Calu3 (cell line): ENCODE data around the gene COX10. TPM values are rescaled to one million over a fixed set of nuclear protein-coding genes. Genes with fewer than 3 reads are reported as not detected.

Experiments used
- BruUV-seq: library from RNA; stranded (reverse); fragments of 400-500 nt; replicated peaks from 2 replicates; lab custom pipeline; 2021; lab: Mats Ljungman, UMichigan
- CTCF ChIA-PET: fragments of 300-600 bp; sonication (Branson Sonifier 250); formaldehyde crosslinking; loops from one replicate; lab custom pipeline; 2022; ENCODE audit warnings: antibody characterized with exemption; lab: Charles Lee
- DNase-seq: peaks from one replicate; pipeline ENCODE4 v3.0.0; 2022
- H3K27ac Mint-ChIP-seq: one replicate; pipeline ENCODE4 v1.8.0; 2022; ENCODE audit warnings: mixed read lengths; ENCODE audit not compliant: unreplicated experiment
- H3K27me3 Mint-ChIP-seq: one replicate; pipeline ENCODE4 v1.8.0; 2022; ENCODE audit warnings: mixed read lengths; ENCODE audit not compliant: unreplicated experiment
- H3K36me3 Mint-ChIP-seq: one replicate; pipeline ENCODE4 v1.8.0; 2022; ENCODE audit warnings: mild to moderate bottlenecking, moderate library complexity, mixed read lengths; ENCODE audit not compliant: insufficient read depth, unreplicated experiment
- H3K4me1 Mint-ChIP-seq: one replicate; pipeline ENCODE4 v1.8.0; 2022; ENCODE audit warnings: mild to moderate bottlenecking, low read depth, mixed read lengths; ENCODE audit not compliant: unreplicated experiment
- H3K4me3 Mint-ChIP-seq: one replicate; pipeline ENCODE4 v1.8.0; 2022; ENCODE audit warnings: mild to moderate bottlenecking, low read depth, moderate library complexity, mixed read lengths; ENCODE audit not compliant: unreplicated experiment
- H3K9me3 Mint-ChIP-seq: one replicate; pipeline ENCODE4 v1.8.0; 2022; ENCODE audit warnings: low read depth, mixed read lengths; ENCODE audit not compliant: unreplicated experiment
- intact Hi-C: fragments of 100-400 bp; cut with micrococcal nuclease; formaldehyde crosslinking; loops from one replicate; pipeline ENCODE4 v1.10.0; 2022; ENCODE audit not compliant: unreplicated experiment
- total RNA-seq: library from RNA; stranded (reverse); gene quantifications from 2 replicates; pipeline ENCODE4 v1.2.3, GENCODE V29; 2022
- TF ChIP-seq, protein P1 (sequence below): fragments of 200-600 bp; IDR thresholded peaks from one replicate; pipeline ENCODE4 v1.8.0; 2022; ENCODE audit warnings: antibody characterized with exemption; ENCODE audit not compliant: unreplicated experiment

Gene COX10
- total RNA-seq, 1 experiment from 2014 or later: 17.2 TPM

DNA sequence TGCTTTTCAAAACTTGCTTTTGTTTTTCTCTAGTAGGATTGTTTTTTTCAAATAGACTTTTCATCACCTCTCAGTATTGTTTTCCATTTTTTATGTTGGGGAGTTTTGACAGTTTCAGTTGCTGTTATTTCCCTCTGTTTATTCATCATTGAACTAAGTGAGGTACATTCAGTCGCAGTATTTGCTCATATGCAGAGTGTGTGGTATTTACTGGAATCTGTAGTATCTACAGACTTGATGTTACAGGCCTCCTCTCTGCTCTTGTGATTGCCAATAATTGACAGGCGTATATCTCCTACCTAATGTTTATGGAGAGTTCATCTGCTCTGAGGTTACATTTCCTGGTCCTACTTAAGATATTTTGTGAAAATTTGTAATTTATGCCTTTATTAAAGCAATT lies 49.6 kb downstream of the COX10 start:
- H3K27ac Mint-ChIP-seq: no peak overlapping the region
- no peaks in the 10 kb centered on the region for H3K9me3 Mint-ChIP-seq
- H3K4me3 Mint-ChIP-seq: no peak overlapping the region
- no peaks in the 10 kb centered on the region for H3K4me1 Mint-ChIP-seq
- no TSS peak for BruUV-seq
- TF ChIP-seq, protein P1, sequence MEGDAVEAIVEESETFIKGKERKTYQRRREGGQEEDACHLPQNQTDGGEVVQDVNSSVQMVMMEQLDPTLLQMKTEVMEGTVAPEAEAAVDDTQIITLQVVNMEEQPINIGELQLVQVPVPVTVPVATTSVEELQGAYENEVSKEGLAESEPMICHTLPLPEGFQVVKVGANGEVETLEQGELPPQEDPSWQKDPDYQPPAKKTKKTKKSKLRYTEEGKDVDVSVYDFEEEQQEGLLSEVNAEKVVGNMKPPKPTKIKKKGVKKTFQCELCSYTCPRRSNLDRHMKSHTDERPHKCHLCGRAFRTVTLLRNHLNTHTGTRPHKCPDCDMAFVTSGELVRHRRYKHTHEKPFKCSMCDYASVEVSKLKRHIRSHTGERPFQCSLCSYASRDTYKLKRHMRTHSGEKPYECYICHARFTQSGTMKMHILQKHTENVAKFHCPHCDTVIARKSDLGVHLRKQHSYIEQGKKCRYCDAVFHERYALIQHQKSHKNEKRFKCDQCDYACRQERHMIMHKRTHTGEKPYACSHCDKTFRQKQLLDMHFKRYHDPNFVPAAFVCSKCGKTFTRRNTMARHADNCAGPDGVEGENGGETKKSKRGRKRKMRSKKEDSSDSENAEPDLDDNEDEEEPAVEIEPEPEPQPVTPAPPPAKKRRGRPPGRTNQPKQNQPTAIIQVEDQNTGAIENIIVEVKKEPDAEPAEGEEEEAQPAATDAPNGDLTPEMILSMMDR: no peak
- intact Hi-C loops: no loop called here
- no peaks in the 10 kb centered on the region for H3K27me3 Mint-ChIP-seq
- no peak for DNase-seq
- CTCF ChIA-PET: no interaction called here
- H3K36me3 Mint-ChIP-seq: no peaks in the 10 kb centered on the region

DNA sequence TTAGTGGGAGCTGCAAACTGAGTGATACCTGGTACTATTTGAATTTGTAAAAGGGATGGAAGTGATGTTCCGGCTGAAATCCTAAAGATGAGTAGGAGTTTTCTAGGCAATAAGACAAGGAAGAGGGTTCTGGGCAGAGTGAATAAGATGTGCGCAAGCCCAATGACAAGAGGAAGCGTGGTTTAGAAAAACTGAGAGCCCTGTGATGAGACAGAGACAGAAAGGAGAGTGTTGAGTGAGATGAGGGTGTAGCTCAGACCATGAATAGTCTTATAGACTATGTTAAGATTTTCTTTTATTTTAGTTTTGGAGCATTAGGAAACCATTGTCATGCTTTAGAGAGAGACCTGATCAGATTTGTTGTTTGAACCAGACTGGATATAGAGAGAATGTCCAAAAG lies 50.2 kb downstream of the COX10 start:
- no peak for DNase-seq
- CTCF ChIA-PET: no interaction called here
- Mint-ChIP-seq H3K27ac (no peak overlapping the region), H3K4me1 (no peaks in the 10 kb centered on the region), H3K27me3 (no peaks in the 10 kb centered on the region), H3K9me3 (no peaks in the 10 kb centered on the region), H3K4me3 (no peak overlapping the region), H3K36me3 (no peaks in the 10 kb centered on the region)
- intact Hi-C loops: no loop called here
- BruUV-seq: no TSS peak
- TF ChIP-seq, protein P1: no peak

DNA sequence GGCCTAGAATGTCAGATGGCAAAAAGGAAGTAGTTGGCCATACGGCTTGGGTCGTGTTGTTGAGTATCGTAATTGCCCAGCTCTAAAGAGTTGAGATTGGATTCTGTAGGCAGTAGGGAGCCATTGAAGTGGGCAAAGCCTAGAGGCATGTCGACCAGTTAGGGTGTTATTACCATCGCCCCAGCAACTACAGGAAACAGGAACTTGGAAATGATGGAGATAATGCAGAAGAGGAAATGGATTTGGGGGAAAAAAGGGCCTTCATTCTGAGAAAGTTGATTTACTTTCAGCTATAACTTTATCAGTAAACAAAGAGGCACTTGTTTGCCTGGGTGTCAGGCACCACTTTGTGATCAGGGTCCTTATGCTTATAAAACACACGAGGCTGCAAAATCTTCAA lies 52.6 kb downstream of the COX10 start:
- no peak for DNase-seq
- H3K36me3 Mint-ChIP-seq: no peaks in the 10 kb centered on the region
- no peaks in the 10 kb centered on the region for H3K9me3 Mint-ChIP-seq
- CTCF ChIA-PET: no interaction called here
- BruUV-seq: no TSS peak
- H3K27me3 Mint-ChIP-seq: no peaks in the 10 kb centered on the region
- H3K4me3 Mint-ChIP-seq: no peak overlapping the region
- H3K27ac Mint-ChIP-seq: no peak overlapping the region
- intact Hi-C loops: no loop called here
- no peaks in the 10 kb centered on the region for H3K4me1 Mint-ChIP-seq
- TF ChIP-seq, protein P1: no peak

DNA sequence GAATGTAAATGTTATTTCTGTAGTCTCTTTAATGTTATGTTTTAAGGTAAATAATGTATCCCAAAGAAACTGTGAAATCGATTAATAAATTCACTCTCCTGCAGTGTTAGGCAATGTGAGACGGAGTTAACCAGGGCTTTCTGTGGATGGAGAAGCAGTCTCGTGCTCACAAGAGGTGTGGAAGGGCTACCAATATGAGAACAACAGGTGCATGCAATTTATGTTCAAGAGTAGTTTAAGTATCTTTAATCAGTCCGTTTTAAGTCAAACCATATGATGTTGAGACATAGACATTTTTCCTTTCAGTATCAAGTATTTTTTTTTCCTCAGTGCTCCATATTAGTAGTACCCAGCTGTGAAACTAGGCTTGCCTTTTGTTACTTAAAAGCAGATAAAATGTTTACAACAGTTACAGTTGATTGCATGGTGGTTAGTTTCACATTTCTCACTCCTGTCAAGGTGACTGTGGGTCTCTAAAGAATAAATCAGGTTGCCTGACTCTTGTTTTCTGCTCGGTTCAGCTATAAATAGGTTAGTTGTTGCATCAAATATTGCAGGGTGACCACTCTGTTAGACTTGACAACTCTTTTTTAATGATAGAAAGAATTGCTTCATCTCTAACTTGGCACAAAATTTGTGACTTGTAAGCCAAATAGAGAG lies 54.4 kb downstream of the COX10 start:
- TF ChIP-seq, protein P1: no peak
- Mint-ChIP-seq H3K27ac (no peak overlapping the region), H3K4me3 (no peak overlapping the region), H3K9me3 (no peaks in the 10 kb centered on the region), H3K36me3 (no peaks in the 10 kb centered on the region), H3K27me3 (no peaks in the 10 kb centered on the region), H3K4me1 (no peaks in the 10 kb centered on the region)
- no peak for DNase-seq
- intact Hi-C loops: no loop called here
- no TSS peak for BruUV-seq
- CTCF ChIA-PET: no interaction called here
